Gastrocnemius medialis (tissue), 4 donors: Measurements from ENCODE around the gene HABP2. TPM values are rescaled to one million over a fixed set of nuclear protein-coding genes. Genes with fewer than 3 reads are reported as not detected.

Source experiments
- ATAC-seq, 2 donors: fragments of 150-250 bp; one replicate each; pipeline ENCODE4 v1.9.1; 2016
- DNase-seq, 2 donors: peaks; one replicate each; pipeline ENCODE4 v3.0.0-alpha.2; 2019
- H3K27ac ChIP-seq, 4 donors: fragments of 200-600 bp; sonication (generic); 1 replicate in 1 of 4; 2 replicates in 3 of 4; pipeline ENCODE4 v1.5.1; 2016 to 2018; ENCODE audit warnings: mild to moderate bottlenecking in 2 of 4, moderate library complexity in 1 of 4
- H3K27me3 ChIP-seq, 3 donors: fragments of 200-600 bp; sonication (generic) in 2 of 3; 1 replicate in 1 of 3; 2 replicates in 2 of 3; pipeline versions ENCODE4 v1.5.1 to v1.6.0; 2016 to 2019; ENCODE audit warnings: mild to moderate bottlenecking in 1 of 3, moderate library complexity in 1 of 3
- H3K36me3 ChIP-seq, 2 donors: fragments of 200-600 bp; sonication (generic) in 1 of 2; one replicate each; pipeline ENCODE4 v1.5.1; 2017 to 2018
- H3K4me1 ChIP-seq, 2 donors: fragments of 200-600 bp; sonication (generic) in 1 of 2; one replicate each; pipeline ENCODE4 v1.5.1; 2016 to 2017; ENCODE audit warnings: mild to moderate bottlenecking in 2 of 2
- H3K4me3 ChIP-seq, 4 donors: fragments of 200-600 bp; sonication (generic) in 3 of 4; 1 replicate in 1 of 4; 2 replicates in 3 of 4; pipeline ENCODE4 v1.5.1; 2016 to 2019; ENCODE audit warnings: mild to moderate bottlenecking in 2 of 4
- H3K9me3 ChIP-seq, 3 donors: fragments of 200-600 bp; sonication (generic) in 2 of 3; 1 replicate in 1 of 3; 2 replicates in 2 of 3; pipeline ENCODE4 v1.5.1; 2016 to 2019
- CTCF ChIP-seq, 5 experiments: fragments of 450-650 bp in 3 of 5; fragments of 200-600 bp in 2 of 5; sonication (generic) in 2 of 5; IDR thresholded peaks in 4 of 5; conservative IDR thresholded peaks in 1 of 5; 1 replicate in 4 of 5; 2 replicates in 1 of 5; pipeline ENCODE4 v1.5.1; 2016 to 2019; ENCODE audit warnings: antibody characterized with exemption in 5 of 5, mild to moderate bottlenecking in 3 of 5, moderate library complexity in 3 of 5
- POLR2A ChIP-seq, 2 donors: fragments of 450-650 bp; IDR thresholded peaks; one replicate each; pipeline ENCODE4 v1.6.1; 2017; ENCODE audit warnings: antibody characterized with exemption in 2 of 2, mild to moderate bottlenecking in 2 of 2, moderate library complexity in 2 of 2
- in situ Hi-C, 4 donors: fragments of 200-750 bp; cut with MboI; loops; one replicate each; pipeline versions ENCODE4 v1.15.0 to v1.8.0; 2017; ENCODE audit warnings: low sequenced_read_pairs in 4 of 4
- intact Hi-C: fragments of 100-400 bp; cut with DNase I; formaldehyde crosslinking; loops from one replicate; pipeline ENCODE4 v1.15.1; 2023; ENCODE audit warnings: low total_unique reads
- total RNA-seq, 4 donors: library from RNA; depleted of rRNA; stranded (reverse); fragments of >200 nt; gene quantifications; one replicate each; pipeline versions ENCODE4 v1.1.0 to v1.2.3, GENCODE V29; 2016

HABP2 gene
- under 1 TPM in 2 of 4 donors, not detected in 2; 0.26 to 0.60 TPM for total RNA-seq

DNA sequence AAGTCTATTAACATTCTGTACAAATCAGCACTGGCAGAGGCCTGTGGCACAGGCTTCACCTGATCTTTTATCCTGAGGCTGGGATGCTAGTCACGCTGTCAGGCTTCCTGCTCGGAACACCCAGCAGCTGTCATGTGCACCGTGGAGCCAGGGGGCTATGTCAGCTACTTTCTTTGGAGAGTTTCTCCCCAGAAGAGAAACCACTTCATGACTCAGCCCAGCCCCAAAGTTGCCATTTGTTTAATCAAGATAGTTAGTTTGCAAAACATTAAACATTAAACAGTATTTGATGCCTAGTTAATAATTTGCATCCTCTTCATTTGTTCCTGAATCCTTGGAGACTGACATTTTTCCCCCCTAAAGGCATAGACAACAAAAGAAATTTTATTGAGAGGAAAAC, at the start of gene HABP2:
Gene HABP2, plus strand, starts transcription at position 353 of the 400 bp plus-strand sequence. CDS start 69 bp downstream, outside the sequence.
- no peaks in the 10 kb centered on the region for H3K9me3 ChIP-seq
- peaks cover 0 to 3% (median 0%) of the 10 kb centered on the region in 3 donors for H3K27me3 ChIP-seq
- DNase-seq (no peak), ATAC-seq (no peak)
- no peaks in the 10 kb centered on the region for H3K4me1 ChIP-seq
- TF ChIP-seq POLR2A (IDR thresholded peaks at IDR 0.05) (no peak), CTCF (IDR thresholded peaks at IDR 0.05 in 4 of 5, conservative IDR thresholded peaks at IDR 0.05 in 1 of 5) (no peak)
- H3K27ac ChIP-seq: no peak within 1 kb of the TSS
- no peaks in the 10 kb centered on the region for H3K36me3 ChIP-seq
- in situ Hi-C loops: no loop called here
- intact Hi-C loops: no loop called here
- H3K4me3 ChIP-seq: no peak within 1 kb of the TSS

- intact Hi-C loops: no loop called here
- Histone ChIP-seq H3K27me3 (no peaks in the 10 kb centered on the region), H3K9me3 (no peaks in the 10 kb centered on the region), H3K4me1 (no peaks in the 10 kb centered on the region), H3K4me3 (no peak overlapping the region), H3K36me3 (no peaks in the 10 kb centered on the region), H3K27ac (no peak overlapping the region)
- in situ Hi-C loops: no loop called here
- no peak for ATAC-seq
- DNase-seq: no peak
- no peak for TF ChIP-seq CTCF (IDR thresholded peaks at IDR 0.05 in 4 of 5, conservative IDR thresholded peaks at IDR 0.05 in 1 of 5)
These were observed 48.9 kb upstream of the HABP2 start for GRCh38 chr10:113503930-113504329.

- DNase-seq: no peak
- Histone ChIP-seq H3K36me3 (no peaks in the 10 kb centered on the region), H3K4me3 (no peak overlapping the region), H3K27me3 (no peaks in the 10 kb centered on the region), H3K9me3 (no peaks in the 10 kb centered on the region), H3K27ac (no peak overlapping the region), H3K4me1 (no peaks in the 10 kb centered on the region)
- intact Hi-C loops (no loop called here), in situ Hi-C loops (no loop called here)
- TF ChIP-seq POLR2A (IDR thresholded peaks at IDR 0.05) (no peak), CTCF (IDR thresholded peaks at IDR 0.05 in 4 of 5, conservative IDR thresholded peaks at IDR 0.05 in 1 of 5) (no peak)
- no peak for ATAC-seq
These were observed 48.4 kb upstream of the HABP2 start for GRCh38 chr10:113504423-113504822.

DNA sequence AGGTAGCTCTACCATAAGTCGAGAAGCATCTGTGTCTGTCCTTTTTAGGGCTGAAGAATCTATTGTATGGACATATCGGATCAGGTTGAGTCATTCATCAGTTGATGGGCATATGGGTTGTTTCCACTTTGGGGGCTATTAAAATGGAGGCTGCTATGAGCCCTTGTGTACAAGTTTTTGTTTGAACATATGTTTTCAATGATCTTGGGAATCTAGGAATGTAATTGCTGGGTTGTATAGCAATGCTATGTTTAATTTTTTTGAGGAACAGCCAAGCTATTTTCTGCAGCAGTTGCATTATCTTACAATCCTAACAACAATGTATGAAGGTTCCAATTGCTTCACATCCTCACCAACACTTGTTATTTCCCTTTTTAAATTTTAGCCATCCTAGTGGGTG, 46.4 kb upstream of the HABP2 start:
- Histone ChIP-seq H3K9me3 (no peaks in the 10 kb centered on the region), H3K27me3 (no peaks in the 10 kb centered on the region), H3K36me3 (no peaks in the 10 kb centered on the region), H3K4me3 (no peak overlapping the region), H3K4me1 (no peaks in the 10 kb centered on the region), H3K27ac (no peak overlapping the region)
- in situ Hi-C loops (no loop called here), intact Hi-C loops (no loop called here)
- TF ChIP-seq POLR2A (IDR thresholded peaks at IDR 0.05) (no peak), CTCF (IDR thresholded peaks at IDR 0.05 in 4 of 5, conservative IDR thresholded peaks at IDR 0.05 in 1 of 5) (no peak)
- DNase-seq: no peak
- no peak for ATAC-seq

GRCh38 chr10:113511419-113511818, 41.4 kb upstream of the HABP2 start:
- TF ChIP-seq CTCF (IDR thresholded peaks at IDR 0.05 in 4 of 5, conservative IDR thresholded peaks at IDR 0.05 in 1 of 5) (no peak), POLR2A (IDR thresholded peaks at IDR 0.05) (no peak)

More at GRCh38 chr10:113511419-113511818, 41.4 kb upstream of the HABP2 start:
- DNase-seq: no peak
- Histone ChIP-seq H3K4me1 (no peaks in the 10 kb centered on the region), H3K27ac (no peak overlapping the region), H3K27me3 (no peaks in the 10 kb centered on the region), H3K9me3 (no peaks in the 10 kb centered on the region), H3K4me3 (no peak overlapping the region), H3K36me3 (no peaks in the 10 kb centered on the region)
- no peak for ATAC-seq
- in situ Hi-C loops (no loop called here), intact Hi-C loops (no loop called here)
